Thoracic aorta (tissue), 2 donors: ENCODE data around the gene DNAH17. TPM values are rescaled to one million over a fixed set of nuclear protein-coding genes. Genes with fewer than 3 reads are reported as not detected.

Experiments used
- ATAC-seq: fragments of 150-250 bp; one replicate; pipeline ENCODE4 v1.8.0; 2017; ENCODE audit warnings: low read depth; ENCODE audit not compliant: insufficient number of reproducible peaks, low FRiP score
- DNase-seq: peaks from one replicate; pipeline ENCODE4 v3.0.0-alpha.2; 2020; ENCODE audit warnings: low spot score
- H3K27ac ChIP-seq, 2 donors: fragments of 200-600 bp; sonication (generic); 1 replicate in 1 of 2; 2 replicates in 1 of 2; pipeline ENCODE4 v1.5.1; 2016; ENCODE audit warnings: mild to moderate bottlenecking in 2 of 2, moderate library complexity in 2 of 2
- H3K27me3 ChIP-seq: fragments of 200-600 bp; sonication (generic); replicated peaks from 2 replicates; pipeline ENCODE4 v1.6.0; 2016; ENCODE audit warnings: mild to moderate bottlenecking; ENCODE audit not compliant: insufficient read depth
- H3K36me3 ChIP-seq: fragments of 200-600 bp; sonication (generic); one replicate; pipeline ENCODE4 v1.5.1; 2016
- H3K4me1 ChIP-seq, 2 donors: fragments of 200-600 bp; sonication (generic); 1 replicate in 1 of 2; 2 replicates in 1 of 2; pipeline versions ENCODE4 v1.5.1 to v1.6.0; 2016; ENCODE audit warnings: low read depth in 2 of 2, mild to moderate bottlenecking in 1 of 2; ENCODE audit not compliant: control insufficient read depth in 1 of 2
- H3K4me3 ChIP-seq: fragments of 200-600 bp; sonication (generic); 2 replicates; pipeline ENCODE4 v1.5.1; 2016; ENCODE audit warnings: mild to moderate bottlenecking
- H3K9me3 ChIP-seq: fragments of 200-600 bp; sonication (generic); 2 replicates; pipeline ENCODE4 v1.5.1; 2016
- CTCF ChIP-seq: fragments of 200-600 bp; sonication (generic); IDR thresholded peaks from one replicate; pipeline ENCODE4 v1.5.1; 2019; ENCODE audit warnings: antibody characterized with exemption
- total RNA-seq, 2 donors: library from RNA; depleted of rRNA; stranded (reverse); fragments of >200 nt; gene quantifications; one replicate each; pipeline versions ENCODE4 v1.1.0 to v1.2.3, GENCODE V29; 2016

Gene DNAH17
- total RNA-seq, 2 donors from 2014 or later = 0.14 TPM

GRCh38 chr17:78451753-78452152 is 125.4 kb downstream of the DNAH17 start:
- H3K27me3 ChIP-seq = no peaks in the 10 kb centered on the region
- no peak for TF ChIP-seq CTCF
- DNase-seq = no peak
- H3K4me3 ChIP-seq = no peak overlapping the region
- H3K27ac ChIP-seq = no peak overlapping the region
- no peaks in the 10 kb centered on the region for H3K9me3 ChIP-seq
- H3K36me3 ChIP-seq = no peaks in the 10 kb centered on the region
- no peak for ATAC-seq
- H3K4me1 ChIP-seq = no peaks in the 10 kb centered on the region

GRCh38 chr17:78450696-78451345 is 126.4 kb downstream of the DNAH17 start:
- H3K27ac ChIP-seq = no peak overlapping the region
- no peak for TF ChIP-seq CTCF
- H3K4me3 ChIP-seq = no peak overlapping the region
- no peaks in the 10 kb centered on the region for H3K36me3 ChIP-seq
- no peaks in the 10 kb centered on the region for H3K9me3 ChIP-seq
- no peaks in the 10 kb centered on the region for H3K27me3 ChIP-seq
- DNase-seq = no peak
- no peak for ATAC-seq
- no peaks in the 10 kb centered on the region for H3K4me1 ChIP-seq

GRCh38 chr17:78449983-78450595 is 127.1 kb downstream of the DNAH17 start:
- Histone ChIP-seq H3K27me3 (no peaks in the 10 kb centered on the region), H3K27ac (no peak overlapping the region), H3K9me3 (no peaks in the 10 kb centered on the region), H3K4me1 (no peaks in the 10 kb centered on the region), H3K4me3 (no peak overlapping the region), H3K36me3 (no peaks in the 10 kb centered on the region)
- TF ChIP-seq CTCF = no peak
- DNase-seq (no peak), ATAC-seq (no peak)

- no peak for DNase-seq
- no peaks in the 10 kb centered on the region for H3K36me3 ChIP-seq
Observed at GRCh38 chr17:78448356-78448993, 128.7 kb downstream of the DNAH17 start.

More at GRCh38 chr17:78448356-78448993, 128.7 kb downstream of the DNAH17 start:
- no peak for TF ChIP-seq CTCF
- Histone ChIP-seq H3K4me1 (no peaks in the 10 kb centered on the region), H3K9me3 (no peaks in the 10 kb centered on the region), H3K27ac (no peak overlapping the region), H3K27me3 (no peaks in the 10 kb centered on the region), H3K4me3 (no peak overlapping the region)
- no peak for ATAC-seq
